K562 (cell line): ENCODE results near the gene FTO. TPM values are rescaled to one million over a fixed set of nuclear protein-coding genes. Genes with fewer than 3 reads are reported as not detected.

Experiments
- ATAC-seq: fragments of 200-7000 bp; cut with Tn5 transposase; 3 replicates; pipeline ENCODE4 v1.9.1; 2020; ENCODE audit warnings: moderate library complexity
- BruUV-seq: library from RNA; stranded (reverse); fragments of 400-500 nt; replicated peaks from 2 replicates; lab custom pipeline; 2021; lab: Mats Ljungman, UMichigan
- CTCF ChIA-PET: fragments of 300-600 bp; formaldehyde crosslinking; extraction: SDS; loops from one replicate; lab custom pipeline; 2021; ENCODE audit warnings: low intra/inter-chr PET ratio; lab: Yijun Ruan, JAX
- POLR2A ChIA-PET: fragments of 300-600, 350-650 bp; sonication (Branson Sonifier 250); formaldehyde crosslinking; extraction: SDS; loops from one replicate; lab custom pipeline; 2021; ENCODE audit warnings: antibody characterized with exemption, inconsistent platforms; lab: Yijun Ruan, JAX
- DNase-seq, 4 experiments: peaks; one replicate each; pipeline versions ENCODE4 v3.0.0 to v3.0.0-alpha.2; 2011 to 2018; ENCODE audit warnings: low spot score in 3 of 4, mixed read lengths in 3 of 4; ENCODE audit errors: extremely low read depth in 1 of 4
- FAIRE-seq: peaks from 2 replicates; lab custom pipeline; 2011; peaks lifted over from hg19 to GRCh38; lab: Jason Lieb, UNC
- H2AFZ ChIP-seq: 2 replicates; pipeline ENCODE4 v1.6.0; 2011; ENCODE audit warnings: low read depth, low read length, control low read depth, inconsistent platforms
- H3K27ac ChIP-seq: fragments of 200-600 bp; 3 replicates; pipeline ENCODE4 v1.8.0; 2011; ENCODE audit warnings: low read depth, mild to moderate bottlenecking, control low read depth, inconsistent platforms, low read length, moderate library complexity, mixed read lengths; ENCODE audit errors: extremely low read depth
- H3K27me3 ChIP-seq, 2 experiments: fragments of 300-600 bp in 1 of 2; 2 replicates in 1 of 2; 3 replicates in 1 of 2; pipeline versions ENCODE4 v1.6.0 to v1.8.0; 2011; ENCODE audit warnings: inconsistent platforms in 2 of 2, low read length in 2 of 2, mild to moderate bottlenecking in 1 of 2, mixed read lengths in 1 of 2, moderate library complexity in 1 of 2; ENCODE audit not compliant: control insufficient read depth in 2 of 2, insufficient read depth in 2 of 2
- H3K36me3 ChIP-seq: fragments of 300-600 bp; 3 replicates; pipeline ENCODE4 v1.8.0; 2011; ENCODE audit warnings: mild to moderate bottlenecking, low read length, inconsistent platforms; ENCODE audit not compliant: control insufficient read depth, insufficient read depth
- H3K4me1 ChIP-seq, 2 experiments: fragments of 200-600 bp in 1 of 2; replicated peaks in 1 of 2; 2 replicates in 1 of 2; 3 replicates in 1 of 2; pipeline versions ENCODE4 v1.5.1 to v1.8.0; 2011; ENCODE audit warnings: inconsistent platforms in 2 of 2, low read length in 2 of 2, mild to moderate bottlenecking in 1 of 2, mixed read lengths in 1 of 2, moderate library complexity in 1 of 2; ENCODE audit not compliant: control insufficient read depth in 2 of 2, insufficient read depth in 2 of 2
- H3K4me2 ChIP-seq: 2 replicates; pipeline ENCODE4 v1.6.1; 2011; ENCODE audit warnings: low read length, control low read depth, inconsistent platforms, mixed read lengths; ENCODE audit not compliant: insufficient read depth
- H3K4me3 ChIP-seq: fragments of 200-600 bp; sonication (generic), shearing (Covaris generic); 2 replicates; pipeline ENCODE4 v1.5.1; 2016; ENCODE audit warnings: control low read depth, inconsistent platforms
- H3K79me2 ChIP-seq: fragments of 200-600 bp; 3 replicates; pipeline ENCODE4 v1.8.0; 2011; ENCODE audit warnings: low read length, inconsistent platforms; ENCODE audit not compliant: control insufficient read depth, insufficient read depth
- H3K9ac ChIP-seq, 2 experiments: 2 replicates each; pipeline versions ENCODE4 v1.6.0 to v1.6.1; 2011; ENCODE audit warnings: low read depth in 2 of 2, low read length in 2 of 2, control low read depth in 1 of 2, inconsistent platforms in 1 of 2, mild to moderate bottlenecking in 1 of 2, mixed read lengths in 1 of 2; ENCODE audit not compliant: insufficient read depth in 1 of 2
- H3K9me1 ChIP-seq: one replicate; pipeline ENCODE4 v1.6.0; 2011; ENCODE audit warnings: inconsistent platforms, mild to moderate bottlenecking, low read length, moderate library complexity; ENCODE audit not compliant: control insufficient read depth, insufficient read depth
- H3K9me3 ChIP-seq: replicated peaks from 2 replicates; pipeline ENCODE4 v1.5.1; 2011; ENCODE audit warnings: low read depth, low read length, inconsistent platforms; ENCODE audit not compliant: control insufficient read depth, insufficient read depth
- H4K20me1 ChIP-seq: replicated peaks from 2 replicates; pipeline ENCODE4 v1.6.1; 2011; ENCODE audit warnings: low read length, inconsistent platforms, mixed read lengths; ENCODE audit not compliant: control insufficient read depth, insufficient read depth
- C11orf30 ChIP-seq: fragments of 450-650 bp; IDR thresholded peaks from 2 replicates; pipeline ENCODE4 v1.6.1; 2016; ENCODE audit warnings: low read depth, mild to moderate bottlenecking
- CAMTA2 ChIP-seq: fragments of 250-450 bp; sonication (Bioruptor Pico); conservative IDR thresholded peaks from 2 replicates; pipeline ENCODE4 v1.5.1; 2022
- GTF2E2 ChIP-seq: fragments of 200-800 bp; sonication (Bioruptor generic); IDR thresholded peaks from 2 replicates; pipeline ENCODE4 v1.6.1; 2016; ENCODE audit warnings: missing genetic modification characterization, missing compliant biosample characterization
- IFI16 ChIP-seq: fragments of 250-450 bp; sonication (Bioruptor Pico); IDR thresholded peaks from 2 replicates; pipeline ENCODE4 v2.1.2; 2022; ENCODE audit warnings: mild to moderate bottlenecking, inconsistent platforms
- JUNB ChIP-seq: fragments of 450-650 bp; formaldehyde crosslinking; conservative IDR thresholded peaks from 2 replicates; pipeline ENCODE4 v1.4.0; 2020; ENCODE audit warnings: mild to moderate bottlenecking
- KDM4B ChIP-seq, 2 experiments: fragments of 450-650 bp in 1 of 2; sonication (generic) in 1 of 2; IDR thresholded peaks; 2 replicates each; pipeline ENCODE4 v1.6.1; 2016 to 2017; ENCODE audit warnings: borderline replicate concordance in 2 of 2, antibody characterized with exemption in 1 of 2, low read depth in 1 of 2, mild to moderate bottlenecking in 1 of 2
- MCM7 ChIP-seq, 2 experiments: fragments of 450-650 bp; IDR thresholded peaks; 2 replicates each; pipeline ENCODE4 v1.6.1; 2016 to 2018
- NCOA2 ChIP-seq, 2 experiments: fragments of 450-650 bp; IDR thresholded peaks; 2 replicates each; pipeline ENCODE4 v1.6.1; 2018; ENCODE audit warnings: mild to moderate bottlenecking in 2 of 2, moderate library complexity in 1 of 2; ENCODE audit not compliant: partially characterized antibody in 2 of 2
- RCOR1 ChIP-seq, 2 experiments: IDR thresholded peaks; 2 replicates each; pipeline ENCODE4 v1.6.1; 2012; ENCODE audit warnings: low read depth in 2 of 2, low read length in 2 of 2, borderline replicate concordance in 1 of 2, improper control_type of control experiment in 1 of 2
- TAF1 ChIP-seq: IDR thresholded peaks from 2 replicates; pipeline ENCODE4 v1.6.1; 2011; ENCODE audit warnings: mild to moderate bottlenecking, low read length, moderate library complexity; ENCODE audit not compliant: insufficient read depth, control insufficient read depth, severe bottlenecking; ENCODE audit errors: extremely low read depth
- XRCC5 ChIP-seq: fragments of 200-400 bp; formaldehyde crosslinking; IDR thresholded peaks from 2 replicates; pipeline ENCODE4 v1.6.1; 2017; ENCODE audit warnings: low read depth, mild to moderate bottlenecking, low read length
- YY1 ChIP-seq, 3 experiments: IDR thresholded peaks; 2 replicates each; pipeline ENCODE4 v1.6.1; 2011; ENCODE audit warnings: low read length in 2 of 3, mild to moderate bottlenecking in 2 of 3, moderate library complexity in 2 of 3, borderline replicate concordance in 1 of 3, control low read depth in 1 of 3, low read depth in 1 of 3; ENCODE audit not compliant: insufficient read depth in 3 of 3, insufficient replicate concordance in 2 of 3, control insufficient read depth in 1 of 3, insufficient read length in 1 of 3; ENCODE audit errors: extremely low read depth in 1 of 3
- ZEB2 ChIP-seq: fragments of 450-650 bp; IDR thresholded peaks from 2 replicates; pipeline ENCODE4 v1.6.1; 2016
- ZNF408 ChIP-seq: fragments of 250-450 bp; sonication (Bioruptor Pico); IDR thresholded peaks from 2 replicates; pipeline ENCODE4 v1.4.0; 2020; ENCODE audit warnings: low read depth, mild to moderate bottlenecking, moderate library complexity
- WGBS: fragments of 100-300 bp; shearing (Covaris generic); methylation state at CpG from one replicate; pipeline ENCODE4 v1.1.6; 2016; ENCODE audit warnings: low coverage, mixed read lengths; ENCODE audit not compliant: insufficient coverage; ENCODE audit errors: missing lambda C conversion rate; 5-methylcytosine and 5-hydroxymethylcytosine counted together
- in situ Hi-C: fragments of 300-500 bp; cut with MboI; formaldehyde crosslinking; loops from 4 replicates; pipeline ENCODE4 v1.15.0; 2018; ENCODE audit warnings: inconsistent platforms, mixed read lengths
- intact Hi-C: fragments of 100-400 bp; cut with micrococcal nuclease; formaldehyde crosslinking; loops from 2 replicates; pipeline ENCODE4 v1.14.2; 2022
- polyA plus RNA-seq, 8 experiments: library from polyadenylated mRNA; depleted of rRNA in 4 of 8; stranded (reverse) in 5 of 8; unstranded in 3 of 8; fragments of >200 nt; fragmentation: Nextera tagmentation in 2 of 8; fragmentation: Illumina TruSeq in 1 of 8; extraction: Ambion mirVana in 2 of 8; extraction: Trizol in 1 of 8; gene quantifications; 2 replicates each; pipeline versions ENCODE4 v1.2.1 to v1.2.3, GENCODE V29; 2011 to 2014; ENCODE audit warnings: inconsistent platforms in 1 of 8, missing spikeins in 1 of 8
- total RNA-seq, 7 experiments: library from RNA; depleted of rRNA in 6 of 7; stranded (reverse); fragments of >200 nt in 6 of 7; fragmentation: Illumina TruSeq in 2 of 7; extraction: Trizol in 2 of 7; gene quantifications; 2 replicates each; pipeline versions ENCODE4 v1.2.1 to v1.2.3, GENCODE V29; 2011 to 2021; ENCODE audit warnings: low replicate concordance in 1 of 7
- TF ChIP-seq, protein P1 (sequence below): fragments of 450-650 bp; formaldehyde crosslinking; conservative IDR thresholded peaks from 2 replicates; pipeline ENCODE4 v1.4.0; 2022; ENCODE audit warnings: mild to moderate bottlenecking, missing genetic modification characterization

The FTO gene
- total and polyA plus RNA-seq, 9 of the 15 experiments (the other 6 are each of a cell fraction or from before 2014, with no cell fraction given), result 11.3 to 27.7 (median 25.5) TPM

- ATAC-seq, result no peak
- Histone ChIP-seq H3K9me3 (no peaks in the 10 kb centered on the region), H3K4me2 (no peak overlapping the region), H3K27me3 (no peaks in the 10 kb centered on the region), H3K79me2 (no peaks in the 10 kb centered on the region), H4K20me1 (no peaks in the 10 kb centered on the region), H2AFZ (no peak overlapping the region), H3K27ac (no peak overlapping the region), H3K9ac (no peak overlapping the region), H3K9me1 (no peaks in the 10 kb centered on the region)
- no TSS peak for BruUV-seq
- DNase-seq, result no peak
- CTCF ChIA-PET, result no interaction called here
- POLR2A ChIA-PET, result no interaction called here
- FAIRE-seq, result no peak
- intact Hi-C loops, result no loop called here
- 94% methylated on average over 2 of the region's 2 CpGs for WGBS
- no peak for TF ChIP-seq CAMTA2 (CRISPR knock-in tag)
- TF ChIP-seq KDM4B (IDR thresholded peaks at IDR 0.05; ENCODE audit: borderline replicate concordance in 2 of 2, low read depth in 1 of 2), result no peak
- no peak for TF ChIP-seq ZNF408 (CRISPR knock-in tag)
- TF ChIP-seq MCM7 (IDR thresholded peaks at IDR 0.05), result no peak
- TF ChIP-seq TAF1, result no peak
- no peak for TF ChIP-seq RCOR1 (IDR thresholded peaks at IDR 0.05; ENCODE audit: borderline replicate concordance in 1 of 2, low read depth in 2 of 2, low read length in 2 of 2)
- TF ChIP-seq JUNB (CRISPR knock-in tag), result no peak
- TF ChIP-seq, protein P1, sequence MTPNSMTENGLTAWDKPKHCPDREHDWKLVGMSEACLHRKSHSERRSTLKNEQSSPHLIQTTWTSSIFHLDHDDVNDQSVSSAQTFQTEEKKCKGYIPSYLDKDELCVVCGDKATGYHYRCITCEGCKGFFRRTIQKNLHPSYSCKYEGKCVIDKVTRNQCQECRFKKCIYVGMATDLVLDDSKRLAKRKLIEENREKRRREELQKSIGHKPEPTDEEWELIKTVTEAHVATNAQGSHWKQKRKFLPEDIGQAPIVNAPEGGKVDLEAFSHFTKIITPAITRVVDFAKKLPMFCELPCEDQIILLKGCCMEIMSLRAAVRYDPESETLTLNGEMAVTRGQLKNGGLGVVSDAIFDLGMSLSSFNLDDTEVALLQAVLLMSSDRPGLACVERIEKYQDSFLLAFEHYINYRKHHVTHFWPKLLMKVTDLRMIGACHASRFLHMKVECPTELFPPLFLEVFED, result no peak
- no peak for TF ChIP-seq XRCC5
- TF ChIP-seq NCOA2 (IDR thresholded peaks at IDR 0.05; ENCODE audit: partially characterized antibody in 2 of 2), result no peak
- TF ChIP-seq ZEB2, result no peak
- TF ChIP-seq GTF2E2 (tag), result no peak
- TF ChIP-seq IFI16, result no peak
- no peak for TF ChIP-seq C11orf30
- no peak for TF ChIP-seq YY1 (IDR thresholded peaks at IDR 0.05; ENCODE audit: borderline replicate concordance in 1 of 3, control insufficient read depth in 1 of 3, extremely low read depth in 1 of 3, insufficient read depth in 3 of 3, insufficient read length in 1 of 3, insufficient replicate concordance in 2 of 3, low read depth in 1 of 3, low read length in 2 of 3)
- TF ChIP-seq, all 486 proteins: peak for 0
- Histone ChIP-seq H3K4me1 (no peaks in the 10 kb centered on the region), H3K4me3 (no peak overlapping the region), H3K36me3 (no peaks in the 10 kb centered on the region)
- in situ Hi-C loops, result no loop called here
These were observed 191.9 kb downstream of the FTO start for GRCh38 chr16:53895851-53896250.
